B cell (primary cell): Measurements from ENCODE around the gene MROH2A.

Experiments used
- CTCF ChIP-seq: fragments of 200-600 bp; IDR thresholded peaks from one replicate; pipeline ENCODE4 v1.8.0; 2022; ENCODE audit warnings: antibody characterized with exemption, mild to moderate bottlenecking
- EZH2 ChIP-seq: IDR thresholded peaks from 2 replicates; pipeline ENCODE4 v1.6.1; 2012; ENCODE audit warnings: borderline replicate concordance, low read depth, mild to moderate bottlenecking, moderate library complexity, low read length; ENCODE audit not compliant: insufficient read depth, poor library complexity, severe bottlenecking

DNA sequence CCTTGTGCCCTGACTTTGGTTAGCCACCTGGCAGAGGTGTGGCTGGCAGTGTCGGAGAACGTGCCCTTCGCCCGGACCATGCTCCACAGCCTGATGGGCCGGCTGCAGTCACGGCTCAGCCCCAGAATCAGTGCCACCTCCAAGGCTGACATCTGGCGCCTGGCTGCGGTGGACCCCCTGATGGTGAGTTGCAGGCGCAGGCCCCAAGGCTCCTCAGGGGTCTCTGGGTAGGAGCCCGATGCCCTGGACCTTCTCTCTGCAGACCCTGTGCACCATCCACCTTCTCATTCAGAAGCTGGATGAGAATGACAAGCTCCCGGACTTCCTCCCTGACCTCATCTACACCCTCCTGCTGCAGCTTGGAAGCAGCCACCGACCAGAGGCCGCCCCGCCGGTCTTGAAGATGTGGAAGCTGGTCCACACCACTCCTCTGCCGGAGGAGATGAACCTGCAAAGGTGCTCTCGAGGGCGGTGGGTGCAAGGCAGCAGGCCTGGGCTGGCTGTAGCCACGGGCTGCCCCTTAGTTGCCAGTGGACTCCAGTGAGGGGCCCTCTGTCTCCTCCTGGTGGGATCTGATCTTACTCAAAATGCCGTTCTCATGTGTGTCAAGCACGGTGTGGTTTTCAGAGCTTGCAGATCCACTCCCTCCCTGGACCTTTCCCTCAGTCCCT, 44.1 kb downstream of the MROH2A start:
- TF ChIP-seq EZH2 = no peak
- TF ChIP-seq CTCF = no peak
